SU-DHL-6 (cell line): ENCODE measurements around the gene GJB6.

Source experiments
- H2AFZ ChIP-seq: fragments of 200-600 bp; sonication (generic); 2 replicates; pipeline ENCODE4 v1.6.1; 2014; ENCODE audit warnings: low read depth, mild to moderate bottlenecking, moderate library complexity, mixed read lengths, antibody characterized with exemption, low read length; ENCODE audit not compliant: severe bottlenecking
- H3F3A ChIP-seq: fragments of 200-600 bp; shearing (Covaris generic); 2 replicates; pipeline ENCODE4 v1.6.0; 2016; ENCODE audit warnings: antibody characterized with exemption, mild to moderate bottlenecking; ENCODE audit not compliant: insufficient read depth
- H3K27ac ChIP-seq: fragments of 200-600 bp; sonication (generic); 2 replicates; pipeline ENCODE4 v1.5.1; 2016; ENCODE audit warnings: low read depth, mild to moderate bottlenecking, low read length, moderate library complexity, mixed read lengths
- H3K27me3 ChIP-seq: fragments of 200-600 bp; sonication (generic), shearing (Covaris generic); 2 replicates; pipeline ENCODE4 v1.6.0; 2014; ENCODE audit warnings: mild to moderate bottlenecking, low read length
- H3K36me3 ChIP-seq: fragments of 200-600 bp; sonication (generic); 2 replicates; pipeline ENCODE4 v1.6.1; 2014; ENCODE audit warnings: mild to moderate bottlenecking, low read length, mixed read lengths
- H3K4me2 ChIP-seq: fragments of 300-600, 200-600 bp; shearing (Covaris generic), sonication (generic); 2 replicates; pipeline ENCODE4 v1.6.0; 2014; ENCODE audit warnings: low read length, low read depth, mild to moderate bottlenecking; ENCODE audit not compliant: poor library complexity, severe bottlenecking
- H3K4me3 ChIP-seq: fragments of 200-600 bp; sonication (generic); 2 replicates; pipeline ENCODE4 v1.5.1; 2014; ENCODE audit warnings: antibody characterized with exemption, low read length, mild to moderate bottlenecking, mixed read lengths; ENCODE audit not compliant: insufficient read depth, poor library complexity, severe bottlenecking
- H3K79me2 ChIP-seq: fragments of 200-600 bp; sonication (generic); 2 replicates; pipeline ENCODE4 v1.6.1; 2014; ENCODE audit warnings: mild to moderate bottlenecking, low read length, moderate library complexity; ENCODE audit not compliant: insufficient read depth
- H3K9ac ChIP-seq: fragments of 200-600 bp; sonication (generic); 2 replicates; pipeline ENCODE4 v1.7.0; 2014; ENCODE audit warnings: mild to moderate bottlenecking, low read length
- H3K9me2 ChIP-seq: fragments of 200-600 bp; sonication (generic); replicated peaks from 2 replicates; pipeline ENCODE4 v1.6.1; 2014; ENCODE audit warnings: low read length; ENCODE audit not compliant: insufficient read depth
- H3K9me3 ChIP-seq: fragments of 200-600 bp; sonication (generic); 2 replicates; pipeline ENCODE4 v1.6.1; 2014; ENCODE audit warnings: low read length, mixed read lengths; ENCODE audit not compliant: insufficient read depth
- H4K20me1 ChIP-seq: fragments of 200-600 bp; sonication (generic); 2 replicates; pipeline ENCODE4 v1.6.1; 2014; ENCODE audit warnings: low read depth, mild to moderate bottlenecking, antibody characterized with exemption, low read length, moderate library complexity, mixed read lengths
- EZH2phosphoT487 ChIP-seq: fragments of 200-600 bp; sonication (generic), shearing (Covaris generic); conservative IDR thresholded peaks from 2 replicates; pipeline ENCODE4 v1.6.1; 2018; ENCODE audit warnings: mild to moderate bottlenecking, antibody characterized with exemption, low read length, moderate library complexity, mixed read lengths
- TF ChIP-seq, protein P1 (sequence below): fragments of 200-600 bp; sonication (generic); IDR thresholded peaks from one replicate; pipeline ENCODE4 v1.5.1; 2017; ENCODE audit warnings: antibody characterized with exemption, mild to moderate bottlenecking, low read length, moderate library complexity; ENCODE audit not compliant: insufficient read depth, poor library complexity, severe bottlenecking

Gene GJB6

GRCh38 chr13:20192158-20192835 lies 39.8 kb downstream of the GJB6 start:
- Histone ChIP-seq H3K4me3 (no peak overlapping the region), H3K9me3 (no peaks in the 10 kb centered on the region), H3K36me3 (no peaks in the 10 kb centered on the region), H3K9me2 (no peaks in the 10 kb centered on the region), H3K4me2 (no peak overlapping the region), H3K27ac (no peak overlapping the region), H3K79me2 (no peaks in the 10 kb centered on the region), H4K20me1 (no peaks in the 10 kb centered on the region), H3K27me3 (no peaks in the 10 kb centered on the region), H3F3A (no peaks in the 10 kb centered on the region), H3K9ac (no peak overlapping the region), H2AFZ (no peak overlapping the region)
- TF ChIP-seq, protein P1, sequence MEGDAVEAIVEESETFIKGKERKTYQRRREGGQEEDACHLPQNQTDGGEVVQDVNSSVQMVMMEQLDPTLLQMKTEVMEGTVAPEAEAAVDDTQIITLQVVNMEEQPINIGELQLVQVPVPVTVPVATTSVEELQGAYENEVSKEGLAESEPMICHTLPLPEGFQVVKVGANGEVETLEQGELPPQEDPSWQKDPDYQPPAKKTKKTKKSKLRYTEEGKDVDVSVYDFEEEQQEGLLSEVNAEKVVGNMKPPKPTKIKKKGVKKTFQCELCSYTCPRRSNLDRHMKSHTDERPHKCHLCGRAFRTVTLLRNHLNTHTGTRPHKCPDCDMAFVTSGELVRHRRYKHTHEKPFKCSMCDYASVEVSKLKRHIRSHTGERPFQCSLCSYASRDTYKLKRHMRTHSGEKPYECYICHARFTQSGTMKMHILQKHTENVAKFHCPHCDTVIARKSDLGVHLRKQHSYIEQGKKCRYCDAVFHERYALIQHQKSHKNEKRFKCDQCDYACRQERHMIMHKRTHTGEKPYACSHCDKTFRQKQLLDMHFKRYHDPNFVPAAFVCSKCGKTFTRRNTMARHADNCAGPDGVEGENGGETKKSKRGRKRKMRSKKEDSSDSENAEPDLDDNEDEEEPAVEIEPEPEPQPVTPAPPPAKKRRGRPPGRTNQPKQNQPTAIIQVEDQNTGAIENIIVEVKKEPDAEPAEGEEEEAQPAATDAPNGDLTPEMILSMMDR = no peak
- no peak for TF ChIP-seq EZH2phosphoT487

- Histone ChIP-seq H3K79me2 (no peaks in the 10 kb centered on the region), H3K9me3 (no peaks in the 10 kb centered on the region), H3F3A (no peaks in the 10 kb centered on the region), H3K27me3 (no peaks in the 10 kb centered on the region), H3K27ac (no peak overlapping the region), H3K4me3 (no peak overlapping the region), H4K20me1 (no peaks in the 10 kb centered on the region), H3K9me2 (no peaks in the 10 kb centered on the region), H3K9ac (no peak overlapping the region), H2AFZ (no peak overlapping the region), H3K4me2 (no peak overlapping the region), H3K36me3 (no peaks in the 10 kb centered on the region)
- TF ChIP-seq, protein P1 = no peak
- no peak for TF ChIP-seq EZH2phosphoT487
Observed at GRCh38 chr13:20191311-20192157, 40.6 kb downstream of the GJB6 start.

GRCh38 chr13:20190481-20191310 lies 41.4 kb downstream of the GJB6 start:
- no peak overlapping the region for H3K9ac ChIP-seq
- H3K27ac ChIP-seq = no peak overlapping the region
- H3F3A ChIP-seq = no peaks in the 10 kb centered on the region
- no peaks in the 10 kb centered on the region for H3K36me3 ChIP-seq
- H3K9me2 ChIP-seq = no peaks in the 10 kb centered on the region
- no peak overlapping the region for H3K4me2 ChIP-seq
- TF ChIP-seq, protein P1 = no peak
- no peak for TF ChIP-seq EZH2phosphoT487
- H3K4me3 ChIP-seq = no peak overlapping the region
- H3K9me3 ChIP-seq = no peaks in the 10 kb centered on the region
- no peaks in the 10 kb centered on the region for H4K20me1 ChIP-seq
- no peaks in the 10 kb centered on the region for H3K27me3 ChIP-seq
- H2AFZ ChIP-seq = no peak overlapping the region
- H3K79me2 ChIP-seq = no peaks in the 10 kb centered on the region
